HG02759 (cell line): ENCODE measurements around the gene MAST3.
"Not testable (repeated sequence)": the region's sequence is repeated elsewhere in the genome, so short reads cannot be mapped to it uniquely, and the experiment has no call there.

Source experiments
- ATAC-seq: cut with Tn5 transposase; IDR thresholded peaks from one replicate; pipeline ENCODE4 v1.9.1; 2021; ENCODE audit warnings: mild to moderate bottlenecking, moderate library complexity; ENCODE audit not compliant: unreplicated experiment

The MAST3 gene

DNA sequence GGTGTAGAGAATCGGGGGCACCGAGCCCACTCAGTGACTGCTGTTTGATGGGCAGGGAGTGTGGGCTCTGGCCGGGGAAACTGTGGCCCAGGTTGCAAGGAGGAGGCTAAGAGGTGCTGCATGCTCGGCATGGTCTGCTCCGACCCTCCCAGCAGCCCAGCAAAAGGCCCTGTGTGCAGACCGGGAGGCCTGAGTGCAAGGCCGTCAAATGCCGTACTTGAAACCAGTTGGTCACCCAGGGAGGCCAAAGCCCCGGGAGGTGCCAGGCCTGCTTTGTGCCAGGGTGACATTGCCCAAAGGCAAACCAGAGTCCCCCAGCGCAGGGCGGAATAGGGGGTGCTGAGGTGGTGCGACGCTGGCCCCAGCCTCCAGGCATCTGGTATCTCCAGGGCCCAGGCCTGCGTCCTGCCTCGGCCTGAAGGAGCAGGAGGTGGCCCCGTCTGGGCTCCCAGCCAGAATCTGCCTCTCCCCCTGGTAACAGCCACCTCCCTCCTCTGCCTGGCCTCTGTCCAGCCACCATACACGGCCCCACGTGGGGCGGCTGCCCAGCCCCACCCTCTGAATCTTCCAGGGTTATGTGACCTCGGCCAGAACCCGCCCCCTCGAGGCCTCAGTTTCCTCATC lies 59.4 kb downstream of the MAST3 start:
- no peak for ATAC-seq

- ATAC-seq = no peak
These were observed 60.0 kb downstream of the MAST3 start for GRCh38 chr19:18157465-18158063.

DNA sequence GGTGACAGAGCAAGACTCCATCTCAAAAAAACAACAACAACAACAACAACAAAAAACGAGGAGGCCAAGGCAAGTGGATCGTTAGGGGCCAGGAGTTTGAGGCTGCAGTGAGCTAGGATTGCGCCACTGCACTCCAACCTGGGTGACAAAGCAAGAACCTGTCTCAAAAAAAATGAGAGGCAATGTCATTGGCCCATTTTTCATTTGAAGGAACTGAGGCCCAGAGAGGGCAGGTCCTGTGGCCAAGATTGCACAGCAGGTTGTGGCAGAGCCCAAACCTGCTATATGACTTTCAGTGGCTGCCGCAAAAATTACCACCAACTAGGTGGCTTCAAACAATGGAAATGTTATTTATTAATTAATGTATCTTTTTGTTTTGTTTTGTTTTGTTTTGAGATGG lies 60.9 kb downstream of the MAST3 start:
- no peak for ATAC-seq

- ATAC-seq = not testable (repeated sequence)
These were observed 61.6 kb downstream of the MAST3 start for GRCh38 chr19:18159059-18159616.

DNA sequence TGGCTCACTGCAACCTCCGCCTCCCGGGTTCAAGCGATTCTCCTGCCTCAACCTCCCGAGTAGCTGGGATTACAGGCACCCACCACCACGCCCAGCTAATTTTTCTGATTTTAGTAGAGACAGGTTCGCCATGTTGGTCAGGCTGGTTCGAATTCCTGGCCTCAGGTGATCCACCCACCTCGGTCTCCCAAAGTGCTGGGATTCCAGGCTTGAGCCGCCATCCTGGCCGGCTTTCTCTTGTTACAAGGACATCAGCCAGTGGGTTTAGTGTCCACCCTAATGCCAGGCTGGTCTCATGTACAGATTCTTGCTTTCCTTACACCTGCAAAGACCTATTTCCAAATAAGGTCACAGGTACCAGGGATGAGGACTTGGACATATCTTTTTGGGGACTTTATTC lies 62.2 kb downstream of the MAST3 start:
- no peak for ATAC-seq

DNA sequence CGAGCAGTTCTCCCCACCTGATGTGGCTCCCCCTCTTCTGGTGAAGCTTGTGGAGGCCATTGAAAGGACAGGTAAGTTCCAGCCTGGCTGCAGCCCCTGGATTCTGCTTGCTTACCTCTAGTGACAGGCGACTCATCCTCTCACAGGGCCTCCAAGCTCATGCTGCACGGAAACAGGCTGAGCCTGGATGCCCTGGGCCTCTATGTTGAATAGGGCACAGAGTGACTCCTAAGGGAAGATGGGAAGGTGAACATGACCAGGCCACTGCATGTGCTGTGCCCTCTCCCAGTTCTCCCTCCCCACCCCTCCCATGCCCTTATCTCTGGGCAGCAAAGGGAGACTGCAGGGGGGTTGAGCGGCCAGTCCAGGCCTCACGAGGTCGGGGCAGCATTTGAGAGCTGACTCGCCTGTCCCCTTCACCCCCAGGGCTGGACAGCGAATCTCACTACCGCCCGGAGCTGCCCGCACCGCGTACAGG lies 63.0 kb downstream of the MAST3 start:
- no peak for ATAC-seq

GRCh38 chr19:18160971-18161635 lies 63.5 kb downstream of the MAST3 start:
- peak; percentile 79 for ATAC-seq

DNA sequence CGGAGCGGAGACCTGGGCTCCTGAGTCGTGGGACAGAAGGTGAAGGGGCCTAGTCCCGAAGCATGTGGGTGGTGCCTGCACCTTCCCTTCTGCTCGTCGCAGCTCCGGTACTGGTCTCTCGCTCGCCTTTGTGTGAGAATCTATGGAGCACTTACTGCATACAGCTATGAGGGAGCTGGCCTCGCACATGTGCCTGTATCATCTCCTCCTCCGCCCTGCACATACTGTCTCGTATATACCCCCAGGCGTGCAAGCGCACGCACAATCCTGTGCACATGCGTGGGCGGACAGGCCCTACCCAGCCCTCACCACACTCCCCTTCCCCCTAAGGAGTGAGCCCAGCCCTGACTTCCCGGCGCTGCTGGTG lies 64.0 kb downstream of the MAST3 start:
- ATAC-seq = no peak

- ATAC-seq = no peak
These were observed 66.5 kb downstream of the MAST3 start for GRCh38 chr19:18164072-18164471.

- no peak for ATAC-seq
These were observed 68.4 kb downstream of the MAST3 start for GRCh38 chr19:18165794-18166544.

- no peak for ATAC-seq
These were observed 69.4 kb downstream of the MAST3 start for GRCh38 chr19:18167011-18167410.

GRCh38 chr19:18167975-18168645 lies 70.5 kb downstream of the MAST3 start:
- peak; percentile 32 for ATAC-seq

GRCh38 chr19:18168673-18169381 lies 71.2 kb downstream of the MAST3 start:
- no peak for ATAC-seq

DNA sequence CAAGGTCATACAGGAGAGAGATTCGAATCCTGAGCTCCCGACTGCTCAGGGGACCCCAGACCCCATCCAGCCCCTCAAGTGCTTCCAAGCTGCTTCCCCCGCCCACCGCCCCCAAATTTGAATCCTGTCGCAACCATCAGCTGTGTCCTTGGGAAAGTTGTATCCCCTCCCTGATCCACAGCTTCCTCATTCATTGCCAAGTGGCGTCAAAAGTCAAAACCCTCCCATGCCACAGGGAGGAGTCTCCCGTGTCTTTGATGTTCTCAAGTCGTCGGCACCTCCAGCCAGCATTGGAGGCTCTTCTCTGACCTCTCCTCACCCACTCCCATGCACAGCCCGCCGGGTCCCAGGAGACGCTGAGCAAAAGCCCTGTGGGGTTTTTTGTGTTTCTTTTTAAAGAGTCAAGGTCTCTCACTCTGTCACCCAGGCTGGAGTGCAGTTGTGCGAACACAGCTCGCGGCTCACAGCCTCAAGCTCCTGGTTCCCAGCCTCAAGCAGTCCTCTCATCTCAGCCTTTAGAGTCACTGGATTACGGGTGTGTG lies 73.2 kb downstream of the MAST3 start:
- ATAC-seq = peak; percentile 26

DNA sequence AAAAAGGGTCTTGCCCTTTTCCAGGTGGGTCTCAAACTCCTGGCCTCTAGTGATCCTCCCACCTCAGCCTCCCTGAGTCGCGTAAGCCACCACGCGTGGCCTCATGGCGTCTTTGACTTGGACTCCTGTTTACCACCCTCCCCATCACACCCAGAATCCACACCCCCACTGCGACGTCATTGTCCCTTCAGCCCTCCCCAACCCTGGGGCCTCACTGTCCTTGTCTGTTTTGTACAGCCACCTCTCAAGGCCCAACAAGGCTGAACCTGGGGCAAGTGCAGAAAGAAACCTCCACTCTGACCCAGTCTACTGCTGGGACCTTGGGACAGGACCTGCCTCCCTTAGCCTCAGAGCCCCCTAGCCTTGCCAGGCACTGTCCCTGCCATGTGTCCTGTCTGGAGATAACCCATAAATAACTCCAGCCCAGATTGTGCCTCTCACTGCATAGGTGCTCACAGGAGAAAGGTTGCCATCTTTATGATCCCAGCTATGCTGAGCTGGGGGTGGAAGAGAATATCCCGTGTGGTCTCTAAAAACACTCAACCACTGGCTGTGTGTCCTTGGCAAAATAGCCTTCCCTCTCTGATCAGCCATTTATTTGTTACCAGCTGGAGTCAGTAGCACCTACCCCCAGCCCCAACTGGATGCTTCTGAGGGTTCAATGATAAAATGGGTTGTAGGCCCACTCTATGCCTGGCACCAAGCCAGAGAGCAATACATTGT lies 74.2 kb downstream of the MAST3 start:
- no peak for ATAC-seq

GRCh38 chr19:18172331-18173053 lies 74.9 kb downstream of the MAST3 start:
- ATAC-seq = no peak

DNA sequence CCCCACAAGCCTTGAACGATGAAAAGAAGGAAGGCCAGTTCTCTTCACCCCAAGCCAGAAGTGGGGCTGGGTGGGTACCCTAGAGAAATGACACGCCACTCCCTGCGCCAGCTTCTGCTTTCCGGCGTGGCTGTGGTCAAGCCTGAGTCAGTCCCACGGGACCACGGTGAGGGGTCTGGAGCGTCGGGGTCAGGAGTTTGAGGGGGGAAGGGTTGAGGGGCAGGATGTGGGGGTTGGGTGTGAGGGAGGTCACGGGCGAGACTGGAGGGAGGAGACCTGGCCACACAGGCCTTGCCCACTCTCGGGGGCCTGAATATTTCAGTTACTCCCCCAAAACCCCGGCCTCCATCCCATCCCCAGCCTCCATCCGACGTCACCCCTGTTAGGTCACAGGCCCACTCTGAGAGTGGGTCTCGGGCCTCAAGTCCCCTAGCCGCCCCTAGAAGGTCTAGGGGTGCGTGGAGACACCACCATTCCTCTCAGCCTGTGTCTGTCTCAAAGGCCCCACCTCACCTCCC lies 75.5 kb downstream of the MAST3 start:
- peak; percentile 7 for ATAC-seq

- ATAC-seq = peak; percentile 57
These were observed 76.2 kb downstream of the MAST3 start, which contains the start of gene IFI30 for GRCh38 chr19:18173572-18174288. TSS of gene IFI30 (plus strand) at chr19:18173813. CDS start at chr19:18173842, 29 bp downstream.
